ENCODE results near the gene MTERF4.

DNA sequence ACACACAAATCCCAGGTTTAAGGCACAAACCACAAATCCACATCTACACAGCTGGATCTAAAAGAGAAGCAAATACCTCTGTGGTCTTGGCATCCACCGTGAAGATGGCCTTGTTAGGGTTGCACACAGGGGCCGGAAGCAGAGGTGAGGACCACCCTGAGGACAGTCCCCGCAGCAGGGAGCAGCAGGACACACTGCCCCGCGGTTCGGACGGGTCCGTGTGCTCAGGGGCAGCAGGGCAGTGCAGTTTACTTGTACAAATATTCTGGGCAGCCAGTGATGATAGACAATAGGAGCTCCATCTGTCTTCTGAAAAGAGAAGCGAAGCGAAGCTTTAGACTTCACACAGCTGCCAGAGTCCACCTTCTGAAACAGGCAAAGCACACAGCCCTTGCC lies 38.4 kb upstream of the MTERF4 start:
- no peak for TF ChIP-seq ZNF70 (CRISPR knock-in tag; IDR thresholded peaks at IDR 0.05)
- TF ChIP-seq ESRRG (CRISPR knock-in tag; IDR thresholded peaks at IDR 0.05), result no peak
- no peak for TF ChIP-seq ARNTL (CRISPR knock-in tag; IDR thresholded peaks at IDR 0.05; ENCODE audit: borderline replicate concordance, low read depth)
- TF ChIP-seq OSR1 (CRISPR knock-in tag; IDR thresholded peaks at IDR 0.05), result no peak
- TF ChIP-seq ZFP30 (CRISPR knock-in tag; IDR thresholded peaks at IDR 0.05), result no peak
- TF ChIP-seq, protein P1, sequence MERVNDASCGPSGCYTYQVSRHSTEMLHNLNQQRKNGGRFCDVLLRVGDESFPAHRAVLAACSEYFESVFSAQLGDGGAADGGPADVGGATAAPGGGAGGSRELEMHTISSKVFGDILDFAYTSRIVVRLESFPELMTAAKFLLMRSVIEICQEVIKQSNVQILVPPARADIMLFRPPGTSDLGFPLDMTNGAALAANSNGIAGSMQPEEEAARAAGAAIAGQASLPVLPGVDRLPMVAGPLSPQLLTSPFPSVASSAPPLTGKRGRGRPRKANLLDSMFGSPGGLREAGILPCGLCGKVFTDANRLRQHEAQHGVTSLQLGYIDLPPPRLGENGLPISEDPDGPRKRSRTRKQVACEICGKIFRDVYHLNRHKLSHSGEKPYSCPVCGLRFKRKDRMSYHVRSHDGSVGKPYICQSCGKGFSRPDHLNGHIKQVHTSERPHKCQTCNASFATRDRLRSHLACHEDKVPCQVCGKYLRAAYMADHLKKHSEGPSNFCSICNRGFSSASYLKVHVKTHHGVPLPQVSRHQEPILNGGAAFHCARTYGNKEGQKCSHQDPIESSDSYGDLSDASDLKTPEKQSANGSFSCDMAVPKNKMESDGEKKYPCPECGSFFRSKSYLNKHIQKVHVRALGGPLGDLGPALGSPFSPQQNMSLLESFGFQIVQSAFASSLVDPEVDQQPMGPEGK (CRISPR knock-in tag; IDR thresholded peaks at IDR 0.05; ENCODE audit: borderline replicate concordance), result no peak
- no peak for TF ChIP-seq CSDC2 (CRISPR knock-in tag; IDR thresholded peaks at IDR 0.05)
- no peak for TF ChIP-seq ZC3H10 (CRISPR knock-in tag; IDR thresholded peaks at IDR 0.05)
- no peak for TF ChIP-seq TOX (CRISPR knock-in tag; IDR thresholded peaks at IDR 0.05; ENCODE audit: borderline replicate concordance)
- TF ChIP-seq ZNF565 (CRISPR knock-in tag; conservative IDR thresholded peaks at IDR 0.05; ENCODE audit: low read depth), result no peak
- TF ChIP-seq CSRNP3 (CRISPR knock-in tag; IDR thresholded peaks at IDR 0.05), result no peak
- TF ChIP-seq RARB (CRISPR knock-in tag; IDR thresholded peaks at IDR 0.05), result no peak
